Measurements from ENCODE around the gene MAMLD1.

The MAMLD1 gene

DNA sequence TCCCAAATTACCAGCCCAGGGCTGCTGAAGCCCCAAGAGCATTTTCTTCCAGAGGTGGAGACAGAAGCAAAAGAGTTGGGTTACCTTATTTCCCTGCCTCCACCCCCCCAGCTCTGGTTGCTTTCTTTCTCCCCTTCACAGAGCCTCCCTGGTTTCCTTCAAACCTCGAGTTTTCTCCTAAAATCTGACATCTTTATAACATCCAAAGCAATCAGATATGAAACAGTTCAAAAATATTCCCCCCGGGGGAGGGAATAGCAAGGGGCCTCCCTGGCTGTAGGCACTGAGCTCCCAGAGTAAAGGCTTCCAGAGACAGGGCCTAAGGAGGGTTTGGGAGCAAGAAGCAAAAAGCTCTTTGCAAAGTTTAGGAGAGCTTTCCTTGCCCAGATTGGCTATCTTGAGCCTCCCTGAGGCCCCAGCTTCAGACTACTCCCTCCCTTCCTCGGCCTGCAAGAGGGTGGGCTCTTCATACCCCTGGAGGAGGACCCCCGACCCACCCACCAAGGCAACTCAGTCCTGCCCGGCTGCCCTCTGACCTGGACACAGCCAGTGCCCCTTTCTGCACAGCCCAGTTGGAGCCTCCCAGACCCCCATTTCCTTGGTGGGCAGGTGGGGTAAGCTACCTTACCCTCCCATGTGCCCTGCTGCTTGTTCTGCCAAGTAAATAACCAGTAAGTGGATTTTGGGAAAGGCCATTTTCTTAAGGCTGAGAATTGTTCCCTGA is 7.6 kb downstream of the MAMLD1 start:
- no peaks in the 10 kb centered on the region for H3K36me3 ChIP-seq (ENCODE audit: control insufficient read depth, low read depth, low read length)
- H3K4me1 ChIP-seq (ENCODE audit: control insufficient read depth, low read depth, low read length): peaks cover 5% of the 10 kb centered on the region
- H3K9ac ChIP-seq (ENCODE audit: low read length): no peak overlapping the region
- peaks cover 17% of the 10 kb centered on the region for H3K27me3 ChIP-seq (ENCODE audit: control insufficient read depth, insufficient read depth, low read length)
- peaks cover 7% of the 10 kb centered on the region for H3K9me3 ChIP-seq (ENCODE audit: control insufficient read depth, low read depth, low read length)
- H3K4me3 ChIP-seq (ENCODE audit: low read length): no peak overlapping the region
- no peak overlapping the region for H3K27ac ChIP-seq (ENCODE audit: low read length)

DNA sequence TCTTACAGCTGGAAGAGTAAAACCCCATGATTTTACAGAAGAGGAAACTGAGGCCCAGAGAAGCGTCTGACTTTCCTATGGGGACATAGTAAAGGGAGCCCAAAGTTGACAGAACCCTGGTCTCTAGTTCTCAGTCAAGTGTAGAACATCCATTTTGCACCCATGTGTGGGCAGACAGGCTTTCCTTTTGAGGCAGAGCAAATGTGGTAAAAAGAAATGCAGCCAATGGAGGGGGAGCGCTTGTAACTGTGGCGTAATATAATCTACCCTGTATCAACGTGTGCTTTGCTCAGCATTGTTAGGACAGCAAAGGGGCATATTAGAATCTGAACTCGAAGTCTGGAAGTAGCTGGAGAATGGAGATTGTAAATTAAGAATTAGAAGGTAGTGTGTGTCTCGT is 8.8 kb downstream of the MAMLD1 start:
- Histone ChIP-seq H3K36me3 (ENCODE audit: control insufficient read depth, low read depth, low read length) (no peaks in the 10 kb centered on the region), H3K9ac (ENCODE audit: low read length) (no peak overlapping the region), H3K27ac (ENCODE audit: low read length) (no peak overlapping the region), H3K4me3 (ENCODE audit: low read length) (no peak overlapping the region), H3K4me1 (ENCODE audit: control insufficient read depth, low read depth, low read length) (peaks cover 6% of the 10 kb centered on the region), H3K9me3 (ENCODE audit: control insufficient read depth, low read depth, low read length) (peaks cover 7% of the 10 kb centered on the region), H3K27me3 (ENCODE audit: control insufficient read depth, insufficient read depth, low read length) (peaks cover 6% of the 10 kb centered on the region)

DNA sequence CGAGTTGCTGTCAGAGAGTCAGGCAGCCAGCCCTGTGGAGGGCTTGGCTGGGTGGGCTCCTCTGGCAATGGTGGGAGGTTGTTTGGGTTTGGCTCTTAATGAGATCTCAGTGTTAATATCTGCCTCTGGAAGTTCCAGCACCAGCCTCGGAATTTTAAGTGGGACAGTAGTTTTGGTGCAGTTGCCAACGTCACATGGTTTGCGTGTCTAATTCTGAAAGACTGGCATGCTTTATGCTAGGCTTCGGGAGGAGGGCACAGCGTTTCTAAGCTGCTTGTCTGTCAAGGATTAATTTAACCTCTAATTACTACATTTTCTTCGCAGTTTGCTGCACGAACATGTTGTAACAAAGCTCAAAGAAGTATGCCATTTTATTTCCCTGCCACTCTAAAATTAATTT is 9.2 kb downstream of the MAMLD1 start:
- Histone ChIP-seq H3K4me3 (ENCODE audit: low read length) (no peak overlapping the region), H3K36me3 (ENCODE audit: control insufficient read depth, low read depth, low read length) (no peaks in the 10 kb centered on the region), H3K4me1 (ENCODE audit: control insufficient read depth, low read depth, low read length) (peaks cover 6% of the 10 kb centered on the region), H3K27me3 (ENCODE audit: control insufficient read depth, insufficient read depth, low read length) (peaks cover 2% of the 10 kb centered on the region), H3K27ac (ENCODE audit: low read length) (no peak overlapping the region), H3K9ac (ENCODE audit: low read length) (no peak overlapping the region), H3K9me3 (ENCODE audit: control insufficient read depth, low read depth, low read length) (peaks cover 7% of the 10 kb centered on the region)

DNA sequence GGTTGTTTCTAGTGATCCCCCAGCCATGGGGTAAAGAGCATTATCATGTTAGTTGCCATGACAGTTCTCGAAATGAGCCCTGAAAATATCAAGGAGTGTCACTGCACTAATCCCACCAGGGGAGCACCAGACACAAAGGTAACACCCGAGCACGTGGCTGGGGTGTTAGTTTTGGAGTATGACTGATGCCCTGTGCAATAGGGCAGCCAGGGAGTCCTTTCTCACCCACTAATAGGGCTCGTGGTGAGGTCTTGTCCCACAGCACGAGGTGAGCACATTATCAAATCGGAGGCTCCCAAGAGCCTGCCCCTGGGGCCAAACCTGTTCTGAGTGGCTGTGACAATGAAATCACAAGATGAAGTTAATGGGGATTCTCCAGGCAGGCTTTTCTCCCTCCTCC is 9.6 kb downstream of the MAMLD1 start:
- Histone ChIP-seq H3K4me3 (ENCODE audit: low read length) (no peak overlapping the region), H3K27ac (ENCODE audit: low read length) (no peak overlapping the region), H3K9ac (ENCODE audit: low read length) (no peak overlapping the region), H3K36me3 (ENCODE audit: control insufficient read depth, low read depth, low read length) (no peaks in the 10 kb centered on the region), H3K9me3 (ENCODE audit: control insufficient read depth, low read depth, low read length) (peaks cover 7% of the 10 kb centered on the region), H3K4me1 (ENCODE audit: control insufficient read depth, low read depth, low read length) (peaks cover 7% of the 10 kb centered on the region), H3K27me3 (ENCODE audit: control insufficient read depth, insufficient read depth, low read length) (no peaks in the 10 kb centered on the region)

DNA sequence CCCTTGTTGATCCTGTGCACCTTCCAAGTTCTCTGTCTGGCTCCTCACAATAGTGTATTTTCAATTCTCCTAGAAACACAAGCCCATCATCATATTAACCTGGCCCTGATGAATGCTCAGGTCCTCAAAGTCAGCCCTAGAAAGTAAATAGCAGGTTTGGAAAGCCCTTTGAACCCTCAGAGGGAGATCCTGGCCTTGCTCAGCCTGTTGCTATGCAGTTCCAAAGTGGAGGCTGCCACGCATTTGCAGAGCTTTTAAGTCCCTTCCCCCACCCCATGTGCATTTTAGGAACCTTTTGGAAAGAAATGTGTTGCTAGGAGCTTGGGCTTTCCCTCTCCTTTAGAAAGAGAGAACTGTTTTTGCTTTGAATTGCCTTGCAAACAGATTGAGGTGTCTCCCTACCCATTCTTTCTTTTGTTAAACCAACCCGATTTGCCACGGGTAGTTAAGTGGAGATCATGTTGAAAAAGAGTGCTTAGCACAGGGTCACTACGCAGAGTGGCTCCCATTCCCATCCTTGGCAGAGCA is 12.2 kb downstream of the MAMLD1 start:
- no peaks in the 10 kb centered on the region for H3K27me3 ChIP-seq (ENCODE audit: control insufficient read depth, insufficient read depth, low read length)
- H3K9ac ChIP-seq (ENCODE audit: low read length): no peak overlapping the region
- H3K9me3 ChIP-seq (ENCODE audit: control insufficient read depth, low read depth, low read length): peaks cover 13% of the 10 kb centered on the region
- H3K36me3 ChIP-seq (ENCODE audit: control insufficient read depth, low read depth, low read length): no peaks in the 10 kb centered on the region
- H3K27ac ChIP-seq (ENCODE audit: low read length): no peak overlapping the region
- H3K4me1 ChIP-seq (ENCODE audit: control insufficient read depth, low read depth, low read length): peaks cover 19% of the 10 kb centered on the region
- no peak overlapping the region for H3K4me3 ChIP-seq (ENCODE audit: low read length)

DNA sequence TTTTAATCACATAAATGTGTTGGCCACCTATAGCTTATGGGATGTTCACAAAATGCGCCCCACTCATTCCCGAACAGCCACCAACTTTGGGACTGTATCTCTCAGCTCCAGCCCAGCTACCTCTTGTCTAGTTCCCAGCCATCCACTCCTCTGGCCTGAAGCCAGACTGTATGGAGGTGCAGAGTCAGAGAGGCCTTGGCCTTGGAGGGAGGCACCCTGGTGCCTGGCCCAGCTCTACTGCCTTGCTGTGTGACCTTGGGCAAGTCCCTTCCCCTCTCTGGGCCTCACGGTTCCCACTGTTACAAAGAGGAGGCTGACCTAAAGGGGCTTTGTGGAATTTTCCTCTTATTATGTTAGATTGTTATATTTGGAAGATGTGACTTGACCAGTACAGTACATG is 13.9 kb downstream of the MAMLD1 start:
- Histone ChIP-seq H3K9me3 (ENCODE audit: control insufficient read depth, low read depth, low read length) (peaks cover 14% of the 10 kb centered on the region), H3K4me3 (ENCODE audit: low read length) (no peak overlapping the region), H3K36me3 (ENCODE audit: control insufficient read depth, low read depth, low read length) (no peaks in the 10 kb centered on the region), H3K4me1 (ENCODE audit: control insufficient read depth, low read depth, low read length) (peaks cover 24% of the 10 kb centered on the region), H3K27me3 (ENCODE audit: control insufficient read depth, insufficient read depth, low read length) (no peaks in the 10 kb centered on the region), H3K9ac (ENCODE audit: low read length) (no peak overlapping the region), H3K27ac (ENCODE audit: low read length) (no peak overlapping the region)

DNA sequence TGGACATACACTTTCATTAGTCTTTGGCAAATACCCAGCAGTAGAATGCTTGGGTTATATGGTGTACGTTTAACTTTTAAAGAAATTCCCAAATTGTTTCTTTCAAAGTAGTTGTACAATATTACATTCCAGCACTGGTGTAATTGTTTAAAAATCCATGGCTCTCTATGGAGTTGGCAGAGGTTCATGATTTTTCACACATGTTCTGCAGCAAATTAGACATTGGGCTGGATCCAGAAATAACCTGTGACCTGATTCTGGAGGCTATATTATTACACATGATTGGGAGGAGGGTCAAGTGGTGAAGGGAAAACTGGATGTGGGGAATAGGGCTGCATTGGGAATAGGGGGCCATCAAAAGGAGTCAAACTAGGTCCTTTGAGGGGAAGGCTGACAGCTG is 41.9 kb downstream of the MAMLD1 start:
- Histone ChIP-seq H3K36me3 (ENCODE audit: control insufficient read depth, low read depth, low read length) (no peaks in the 10 kb centered on the region), H3K27ac (ENCODE audit: low read length) (no peak overlapping the region), H3K27me3 (ENCODE audit: control insufficient read depth, insufficient read depth, low read length) (no peaks in the 10 kb centered on the region), H3K4me1 (ENCODE audit: control insufficient read depth, low read depth, low read length) (no peaks in the 10 kb centered on the region), H3K9ac (ENCODE audit: low read length) (no peak overlapping the region), H3K4me3 (ENCODE audit: low read length) (no peak overlapping the region), H3K9me3 (ENCODE audit: control insufficient read depth, low read depth, low read length) (no peaks in the 10 kb centered on the region)

DNA sequence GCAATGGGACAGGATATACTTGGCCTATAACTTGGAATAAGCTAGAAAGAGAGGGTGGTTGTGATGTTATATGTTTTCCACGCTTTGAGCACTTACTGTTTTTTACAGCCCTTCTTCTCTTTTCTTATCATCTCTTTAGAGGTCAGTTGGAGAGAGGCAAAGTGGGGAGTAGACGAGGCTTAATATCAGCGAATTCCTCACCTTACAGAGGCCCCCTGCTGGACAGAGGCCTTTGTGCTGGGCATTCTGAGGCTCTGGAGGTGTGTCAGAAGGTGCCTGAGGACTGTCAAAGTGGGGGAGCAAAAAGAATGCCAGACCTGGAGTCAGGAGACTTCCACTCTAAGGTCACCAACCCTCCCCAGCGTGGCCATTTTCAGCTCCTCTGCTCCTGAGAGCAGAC is 42.5 kb downstream of the MAMLD1 start:
- no peaks in the 10 kb centered on the region for H3K9me3 ChIP-seq (ENCODE audit: control insufficient read depth, low read depth, low read length)
- no peak overlapping the region for H3K9ac ChIP-seq (ENCODE audit: low read length)
- no peak overlapping the region for H3K27ac ChIP-seq (ENCODE audit: low read length)
- H3K4me3 ChIP-seq (ENCODE audit: low read length): no peak overlapping the region
- no peaks in the 10 kb centered on the region for H3K4me1 ChIP-seq (ENCODE audit: control insufficient read depth, low read depth, low read length)
- no peaks in the 10 kb centered on the region for H3K36me3 ChIP-seq (ENCODE audit: control insufficient read depth, low read depth, low read length)
- no peaks in the 10 kb centered on the region for H3K27me3 ChIP-seq (ENCODE audit: control insufficient read depth, insufficient read depth, low read length)

DNA sequence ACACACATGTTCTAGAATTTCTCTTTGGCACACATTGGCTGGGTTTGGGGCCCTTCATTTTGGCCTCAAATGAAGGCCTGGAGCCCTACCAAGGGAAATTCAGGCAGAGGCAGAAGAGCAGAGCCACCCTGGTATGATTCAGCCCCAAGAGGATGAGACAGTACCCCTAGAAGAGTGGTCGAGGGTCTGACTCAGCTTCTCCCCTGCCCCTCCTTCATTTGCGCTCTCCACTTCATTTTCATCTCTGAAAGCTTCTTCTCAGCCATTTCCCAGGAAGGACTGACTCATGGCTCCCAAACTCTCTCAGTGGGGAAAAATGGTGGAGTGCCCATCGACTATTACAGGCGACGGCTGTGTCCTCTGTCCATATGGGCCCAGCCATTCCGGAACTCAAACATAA is 43.5 kb downstream of the MAMLD1 start:
- H3K36me3 ChIP-seq (ENCODE audit: control insufficient read depth, low read depth, low read length): no peaks in the 10 kb centered on the region
- no peaks in the 10 kb centered on the region for H3K9me3 ChIP-seq (ENCODE audit: control insufficient read depth, low read depth, low read length)
- H3K4me1 ChIP-seq (ENCODE audit: control insufficient read depth, low read depth, low read length): no peaks in the 10 kb centered on the region
- H3K27ac ChIP-seq (ENCODE audit: low read length): no peak overlapping the region
- no peak overlapping the region for H3K9ac ChIP-seq (ENCODE audit: low read length)
- H3K27me3 ChIP-seq (ENCODE audit: control insufficient read depth, insufficient read depth, low read length): no peaks in the 10 kb centered on the region
- H3K4me3 ChIP-seq (ENCODE audit: low read length): no peak overlapping the region

DNA sequence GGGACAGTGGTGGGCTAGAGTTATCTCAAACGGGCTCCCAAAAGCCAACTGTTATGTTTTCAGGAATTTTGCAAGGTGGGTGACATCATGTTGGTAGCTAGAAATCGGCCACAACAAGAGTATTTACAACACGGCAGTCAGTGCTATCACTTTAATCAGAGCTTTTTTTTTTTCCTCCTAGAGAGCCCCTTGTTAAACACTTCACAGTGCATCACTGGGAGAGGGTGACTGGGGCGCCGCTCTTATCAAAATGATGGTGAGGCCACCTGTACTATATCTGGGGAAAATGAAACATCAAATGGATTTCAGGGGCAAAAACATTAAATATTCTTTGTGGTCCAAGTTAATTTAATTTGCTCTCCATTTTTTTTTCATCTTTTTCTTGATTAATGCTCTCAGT is 44.9 kb downstream of the MAMLD1 start:
- Histone ChIP-seq H3K9me3 (ENCODE audit: control insufficient read depth, low read depth, low read length) (no peaks in the 10 kb centered on the region), H3K36me3 (ENCODE audit: control insufficient read depth, low read depth, low read length) (no peaks in the 10 kb centered on the region), H3K4me1 (ENCODE audit: control insufficient read depth, low read depth, low read length) (no peaks in the 10 kb centered on the region), H3K27me3 (ENCODE audit: control insufficient read depth, insufficient read depth, low read length) (no peaks in the 10 kb centered on the region), H3K9ac (ENCODE audit: low read length) (no peak overlapping the region), H3K27ac (ENCODE audit: low read length) (no peak overlapping the region), H3K4me3 (ENCODE audit: low read length) (no peak overlapping the region)

DNA sequence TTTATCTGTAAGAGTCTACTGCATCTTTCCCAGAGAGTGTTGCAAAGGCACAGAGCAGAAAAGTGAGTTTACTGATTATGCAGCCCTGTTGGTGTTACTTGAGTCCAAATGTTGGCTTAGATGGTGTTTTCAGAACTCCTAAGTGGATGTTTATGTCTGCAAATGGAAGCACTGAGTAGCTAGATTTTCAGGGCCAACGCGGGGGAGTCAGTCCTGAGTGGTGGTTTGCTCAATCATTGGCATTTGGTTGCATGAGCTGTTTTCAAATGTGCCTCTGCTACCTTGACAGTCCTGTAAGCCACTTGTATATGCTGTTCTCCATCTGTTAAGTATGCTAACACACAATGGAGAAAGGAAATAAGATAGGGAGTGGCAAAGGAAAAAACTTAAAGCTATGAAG is 45.4 kb downstream of the MAMLD1 start:
- no peaks in the 10 kb centered on the region for H3K4me1 ChIP-seq (ENCODE audit: control insufficient read depth, low read depth, low read length)
- H3K9ac ChIP-seq (ENCODE audit: low read length): no peak overlapping the region
- H3K27ac ChIP-seq (ENCODE audit: low read length): no peak overlapping the region
- no peaks in the 10 kb centered on the region for H3K36me3 ChIP-seq (ENCODE audit: control insufficient read depth, low read depth, low read length)
- peaks cover under 1% of the 10 kb centered on the region for H3K9me3 ChIP-seq (ENCODE audit: control insufficient read depth, low read depth, low read length)
- no peak overlapping the region for H3K4me3 ChIP-seq (ENCODE audit: low read length)
- H3K27me3 ChIP-seq (ENCODE audit: control insufficient read depth, insufficient read depth, low read length): no peaks in the 10 kb centered on the region

DNA sequence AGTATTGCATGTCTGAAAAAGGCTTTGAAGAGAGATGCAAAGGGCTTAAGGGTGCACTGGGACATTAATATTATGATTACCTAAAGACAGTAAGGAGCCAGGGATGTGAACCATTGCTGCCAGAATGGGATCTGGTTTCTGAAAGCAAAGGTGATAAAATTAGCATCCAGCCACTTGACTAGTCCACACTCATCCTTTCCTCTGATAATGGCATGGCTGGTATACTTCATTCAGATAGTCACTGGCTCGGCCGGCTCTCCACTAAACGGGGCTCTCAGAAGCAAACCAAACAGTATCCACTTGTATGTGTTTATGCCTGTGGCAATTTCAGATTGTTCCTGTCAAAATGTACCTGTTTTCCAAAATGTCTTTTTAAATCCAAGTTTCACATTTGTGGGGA is 46.4 kb downstream of the MAMLD1 start:
- Histone ChIP-seq H3K4me1 (ENCODE audit: control insufficient read depth, low read depth, low read length) (no peaks in the 10 kb centered on the region), H3K27ac (ENCODE audit: low read length) (no peak overlapping the region), H3K9ac (ENCODE audit: low read length) (no peak overlapping the region), H3K36me3 (ENCODE audit: control insufficient read depth, low read depth, low read length) (no peaks in the 10 kb centered on the region), H3K27me3 (ENCODE audit: control insufficient read depth, insufficient read depth, low read length) (no peaks in the 10 kb centered on the region), H3K4me3 (ENCODE audit: low read length) (no peak overlapping the region), H3K9me3 (ENCODE audit: control insufficient read depth, low read depth, low read length) (peaks cover 9% of the 10 kb centered on the region)

All from iPS-18a (cell line).